GM23248 (cell line): Measurements from ENCODE around the gene MAN2B2. TPM values are rescaled to one million over a fixed set of nuclear protein-coding genes. Genes with fewer than 3 reads are reported as not detected.

Source experiments
- DNase-seq: peaks from one replicate; pipeline ENCODE4 v3.0.0-alpha.2; 2015
- H2AFZ ChIP-seq: fragments of 200-600 bp; sonication (generic); 2 replicates; pipeline ENCODE4 v1.6.1; 2016; ENCODE audit warnings: antibody characterized with exemption
- H3F3A ChIP-seq: fragments of 200-600 bp; sonication (generic); 2 replicates; pipeline ENCODE4 v1.6.1; 2016; ENCODE audit warnings: mild to moderate bottlenecking, antibody characterized with exemption, mixed run types; ENCODE audit not compliant: insufficient read depth
- H3K27ac ChIP-seq: fragments of 200-600 bp; sonication (generic); 2 replicates; pipeline ENCODE4 v1.5.1; 2016; ENCODE audit warnings: mild to moderate bottlenecking
- H3K27me3 ChIP-seq: fragments of 200-600 bp; sonication (generic); replicated peaks from 2 replicates; pipeline ENCODE4 v1.6.1; 2016; ENCODE audit warnings: mild to moderate bottlenecking; ENCODE audit not compliant: insufficient read depth
- H3K36me3 ChIP-seq: fragments of 200-600 bp; sonication (generic); 2 replicates; pipeline ENCODE4 v1.6.1; 2016; ENCODE audit warnings: low read depth, mild to moderate bottlenecking
- H3K4me1 ChIP-seq: fragments of 200-600 bp; sonication (generic); 2 replicates; pipeline ENCODE4 v1.6.1; 2016; ENCODE audit warnings: mild to moderate bottlenecking; ENCODE audit not compliant: insufficient read depth
- H3K4me2 ChIP-seq: fragments of 200-600 bp; sonication (generic); one replicate; pipeline ENCODE4 v1.6.1; 2016; ENCODE audit warnings: mild to moderate bottlenecking; ENCODE audit not compliant: unreplicated experiment
- H3K4me3 ChIP-seq: fragments of 200-600 bp; sonication (generic); 2 replicates; pipeline ENCODE4 v1.5.1; 2016; ENCODE audit warnings: mild to moderate bottlenecking
- H3K79me2 ChIP-seq: fragments of 200-600 bp; sonication (generic); 2 replicates; pipeline ENCODE4 v1.6.1; 2016; ENCODE audit warnings: mild to moderate bottlenecking; ENCODE audit not compliant: insufficient read depth
- H3K9ac ChIP-seq: fragments of 200-600 bp; sonication (generic); 2 replicates; pipeline ENCODE4 v1.6.1; 2016; ENCODE audit warnings: mild to moderate bottlenecking
- H3K9me2 ChIP-seq: fragments of 200-600 bp; sonication (generic); 2 replicates; pipeline ENCODE4 v1.6.1; 2016; ENCODE audit warnings: mixed run types, mild to moderate bottlenecking, moderate library complexity; ENCODE audit not compliant: insufficient read depth
- H3K9me3 ChIP-seq: fragments of 200-600 bp; sonication (generic); one replicate; pipeline ENCODE4 v1.6.1; 2017; ENCODE audit warnings: low read depth
- H4K20me1 ChIP-seq: fragments of 200-600 bp; sonication (generic); 2 replicates; pipeline ENCODE4 v1.6.0; 2016; ENCODE audit not compliant: insufficient read depth
- EZH2 ChIP-seq: fragments of 200-600 bp; sonication (generic); IDR thresholded peaks from 2 replicates; pipeline ENCODE4 v1.6.1; 2018; ENCODE audit warnings: antibody characterized with exemption, mild to moderate bottlenecking; ENCODE audit not compliant: insufficient read depth, poor library complexity, severe bottlenecking
- EZH2phosphoT487 ChIP-seq: fragments of 200-600 bp; sonication (generic); IDR thresholded peaks from 2 replicates; pipeline ENCODE4 v1.6.1; 2018; ENCODE audit warnings: antibody characterized with exemption, moderate library complexity, mild to moderate bottlenecking, low read depth; ENCODE audit not compliant: insufficient read depth
- WGBS, 2 experiments: methylation state at CpG; one replicate each; pipeline ENCODE4 v1.1.6; 2015 to 2017; ENCODE audit warnings: low lambda C conversion rate in 2 of 2, low coverage in 1 of 2; ENCODE audit errors: missing lambda C conversion rate in 2 of 2; 5-methylcytosine and 5-hydroxymethylcytosine counted together
- in situ Hi-C: fragments of 300-500 bp; cut with MboI; formaldehyde crosslinking; loops from 2 replicates; pipeline ENCODE4 v1.15.0; 2020
- polyA plus RNA-seq: library from polyadenylated mRNA; unstranded; fragments of >200 nt; fragmentation: Nextera tagmentation; extraction: Ambion mirVana; gene quantifications from 2 replicates; pipeline ENCODE4 v1.2.1, GENCODE V29; 2016
- total RNA-seq: library from RNA; depleted of rRNA; stranded (reverse); fragments of >200 nt; shearing (Covaris generic); gene quantifications from 2 replicates; pipeline ENCODE4 v1.2.3, GENCODE V29; 2014

MAN2B2 gene
- total and polyA plus RNA-seq, 2 experiments from 2014 or later: 28.7 to 40.1 TPM

- H3K27me3 ChIP-seq: no peaks in the 10 kb centered on the region
- no peaks in the 10 kb centered on the region for H4K20me1 ChIP-seq
- no peak overlapping the region for H2AFZ ChIP-seq
- H3K4me1 ChIP-seq: peaks cover 7% of the 10 kb centered on the region; the same call in 1 of the 2 replicates
- H3K79me2 ChIP-seq: no peaks in the 10 kb centered on the region
- no peaks in the 10 kb centered on the region for H3F3A ChIP-seq
- H3K9ac ChIP-seq: no peak overlapping the region
- H3K36me3 ChIP-seq: no peaks in the 10 kb centered on the region
- no peak overlapping the region for H3K4me3 ChIP-seq
- WGBS, 2 experiments: 88 to 93% methylated on average over 3 to 5 of the region's 5 CpGs
- H3K9me2 ChIP-seq: no peaks in the 10 kb centered on the region
- no peaks in the 10 kb centered on the region for H3K9me3 ChIP-seq
- TF ChIP-seq EZH2 (no peak), EZH2phosphoT487 (no peak)
- in situ Hi-C loops: no loop called here
- no peak for DNase-seq
- H3K27ac ChIP-seq: no peak overlapping the region
- no peak overlapping the region for H3K4me2 ChIP-seq
These were observed 80.9 kb downstream of the MAN2B2 start for GRCh38 chr4:6655924-6656323.

- Histone ChIP-seq H3K4me1 (peaks cover 7% of the 10 kb centered on the region; the same call in 1 of the 2 replicates), H3K27ac (no peak overlapping the region), H3K27me3 (no peaks in the 10 kb centered on the region), H3K9me2 (no peaks in the 10 kb centered on the region), H3K9me3 (no peaks in the 10 kb centered on the region), H3K36me3 (no peaks in the 10 kb centered on the region), H3F3A (no peaks in the 10 kb centered on the region), H3K4me3 (no peak overlapping the region), H3K4me2 (no peak overlapping the region), H3K9ac (no peak overlapping the region), H3K79me2 (no peaks in the 10 kb centered on the region), H2AFZ (no peak overlapping the region), H4K20me1 (no peaks in the 10 kb centered on the region)
- in situ Hi-C loops: no loop called here
- TF ChIP-seq EZH2 (no peak), EZH2phosphoT487 (no peak)
- 87 to 89% methylated on average over 61 to 65 of the region's 65 CpGs for WGBS, 2 experiments
- DNase-seq: no peak
These were observed 82.5 kb downstream of the MAN2B2 start for GRCh38 chr4:6657242-6658208.

DNA sequence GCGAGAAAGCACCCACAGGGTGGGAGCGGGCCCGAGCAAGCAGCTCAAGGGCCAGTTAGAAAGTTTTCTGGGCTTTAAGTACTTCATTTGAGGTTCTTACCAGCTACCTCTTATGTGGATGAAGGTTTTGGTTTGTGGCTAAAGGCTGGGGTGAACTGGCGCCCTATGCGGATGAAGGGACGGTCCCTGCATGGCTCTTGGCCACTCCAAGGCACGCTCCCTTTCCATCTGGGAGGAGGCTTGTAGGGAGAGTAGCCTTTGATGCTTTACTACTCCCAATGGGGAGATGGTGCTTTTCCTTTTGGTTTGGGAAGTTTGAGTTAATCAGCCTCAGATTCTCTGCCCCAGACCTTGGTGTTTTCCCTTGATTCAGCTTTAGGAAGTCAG lies 83.2 kb downstream of the MAN2B2 start:
- Histone ChIP-seq H4K20me1 (no peaks in the 10 kb centered on the region), H3F3A (no peaks in the 10 kb centered on the region), H3K36me3 (no peaks in the 10 kb centered on the region), H3K27me3 (no peaks in the 10 kb centered on the region), H3K79me2 (no peaks in the 10 kb centered on the region), H3K27ac (no peak overlapping the region), H3K9ac (no peak overlapping the region), H3K9me3 (no peaks in the 10 kb centered on the region), H3K9me2 (no peaks in the 10 kb centered on the region), H3K4me3 (peak overlapping the region; percentile 71), H3K4me1 (peaks cover 7% of the 10 kb centered on the region; the same call in 1 of the 2 replicates), H3K4me2 (peak overlapping the region; percentile 95), H2AFZ (peak overlapping the region; percentile 81)
- no peak for DNase-seq
- TF ChIP-seq EZH2phosphoT487: no peak
- TF ChIP-seq EZH2: no peak
- in situ Hi-C loops: no loop called here
- 78 to 81% methylated on average over 7 of the region's 7 CpGs for WGBS, 2 experiments

- Histone ChIP-seq H3K4me3 (peak overlapping the region; percentile 71), H3K9me2 (no peaks in the 10 kb centered on the region), H3K79me2 (no peaks in the 10 kb centered on the region), H3K4me2 (peak overlapping the region; percentile 95), H3K9ac (peak overlapping the region; percentile 55), H3K27ac (no peak overlapping the region), H3K9me3 (no peaks in the 10 kb centered on the region), H3K4me1 (peaks cover 7% of the 10 kb centered on the region; the same call in 1 of the 2 replicates), H3K27me3 (no peaks in the 10 kb centered on the region), H4K20me1 (no peaks in the 10 kb centered on the region), H3F3A (no peaks in the 10 kb centered on the region), H3K36me3 (no peaks in the 10 kb centered on the region), H2AFZ (peak overlapping the region; percentile 81)
- WGBS, 2 experiments: 2% methylated on average over 51 of the region's 52 CpGs
- DNase-seq: peak; percentile 69
- TF ChIP-seq EZH2 (no peak), EZH2phosphoT487 (no peak)
- in situ Hi-C loops: no loop called here
These were observed 83.6 kb downstream of the MAN2B2 start for GRCh38 chr4:6658597-6659075.
